Uterus (tissue), 4 donors: Measurements from ENCODE around the gene ATP5F1A. TPM values are rescaled to one million over a fixed set of nuclear protein-coding genes. Genes with fewer than 3 reads are reported as not detected.
"Not testable (repeated sequence)": the region's sequence is repeated elsewhere in the genome, so short reads cannot be mapped to it uniquely, and the experiment has no call there.

ENCODE experiments used
- DNase-seq, 2 donors: peaks; one replicate each; pipeline ENCODE4 v3.0.0-alpha.2; 2019 to 2020
- H3K27ac ChIP-seq, 2 donors: fragments of 200-600 bp; sonication (generic); 1 replicate in 1 of 2; 2 replicates in 1 of 2; pipeline ENCODE4 v1.5.1; 2016 to 2018
- H3K27me3 ChIP-seq, 2 donors: fragments of 200-600 bp; sonication (generic); one replicate each; pipeline ENCODE4 v1.5.1; 2018 to 2019; ENCODE audit warnings: control low read depth in 1 of 2
- H3K36me3 ChIP-seq, 2 donors: fragments of 200-600 bp; sonication (generic); one replicate each; pipeline ENCODE4 v1.5.1; 2019; ENCODE audit warnings: control low read depth in 1 of 2
- H3K4me1 ChIP-seq, 2 donors: fragments of 200-600 bp; sonication (generic); one replicate each; pipeline ENCODE4 v1.5.1; 2018 to 2019; ENCODE audit warnings: control low read depth in 1 of 2
- H3K4me3 ChIP-seq, 2 donors: fragments of 200-600 bp; sonication (generic); 1 replicate in 1 of 2; 2 replicates in 1 of 2; pipeline ENCODE4 v1.5.1; 2018 to 2019; ENCODE audit warnings: mild to moderate bottlenecking in 1 of 2
- H3K9me3 ChIP-seq, 2 donors: fragments of 200-600 bp; sonication (generic); one replicate each; pipeline ENCODE4 v1.5.1; 2019; ENCODE audit warnings: control low read depth in 1 of 2
- CTCF ChIP-seq, 4 experiments: fragments of 200-600 bp in 2 of 4; fragments of 450-650 bp in 2 of 4; sonication (generic) in 2 of 4; IDR thresholded peaks; one replicate each; pipeline ENCODE4 v1.5.1; 2016 to 2019; ENCODE audit warnings: antibody characterized with exemption in 4 of 4, mild to moderate bottlenecking in 2 of 4, moderate library complexity in 1 of 4
- POLR2A ChIP-seq, 2 donors: fragments of 450-650 bp; IDR thresholded peaks; one replicate each; pipeline ENCODE4 v1.6.1; 2016; ENCODE audit warnings: antibody characterized with exemption in 2 of 2, mild to moderate bottlenecking in 1 of 2, moderate library complexity in 1 of 2
- intact Hi-C: fragments of 100-400 bp; cut with DNase I; formaldehyde crosslinking; loops from one replicate; pipeline ENCODE4 v1.15.1; 2023; ENCODE audit warnings: low total_unique reads
- total RNA-seq, 4 donors: library from RNA; depleted of rRNA in 3 of 4; stranded (reverse); fragments of >200 nt in 3 of 4; gene quantifications; one replicate each; pipeline versions ENCODE4 v1.1.0 to v1.2.4, GENCODE V29; 2014 to 2023
- donor health status: DM: yes; HTN: yes; CAD: no.

ATP5F1A gene
- total RNA-seq, 4 donors from 2014 or later = 130 to 712 (median 221) TPM

GRCh38 chr18:46095532-46095931 is 2.6 kb downstream of the ATP5F1A start:
- Histone ChIP-seq H3K9me3 (no peaks in the 10 kb centered on the region), H3K4me3 (no peak overlapping the region), H3K4me1 (no peaks in the 10 kb centered on the region), H3K36me3 (no peaks in the 10 kb centered on the region), H3K27me3 (no peaks in the 10 kb centered on the region), H3K27ac (no peak overlapping the region)
- intact Hi-C loops = no loop called here
- DNase-seq = no peak
- TF ChIP-seq POLR2A (IDR thresholded peaks at IDR 0.05) = no peak
- TF ChIP-seq CTCF (IDR thresholded peaks at IDR 0.05) = no peak

DNA sequence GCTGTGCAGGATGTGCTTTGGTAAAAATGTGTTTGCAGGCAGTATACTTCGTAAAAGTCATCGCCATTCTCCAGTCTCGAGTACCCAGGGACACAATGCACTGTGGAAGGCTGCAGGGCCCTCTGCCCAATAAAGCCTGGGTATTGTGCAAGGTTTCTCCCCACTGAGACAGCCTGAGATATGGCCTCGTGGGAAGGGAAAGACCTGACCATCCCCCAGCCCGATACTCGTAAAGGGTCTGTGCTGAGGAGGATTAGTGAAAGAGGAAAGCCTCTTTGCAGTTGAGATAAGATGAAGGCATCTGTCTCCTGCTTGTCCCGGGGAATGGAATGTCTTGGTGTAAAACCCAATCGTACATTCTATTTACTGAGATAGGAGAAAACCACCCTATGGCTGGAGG is 9.6 kb downstream of the ATP5F1A start:
- H3K27ac ChIP-seq, DNase-seq, H3K27me3 ChIP-seq, H3K9me3 ChIP-seq, H3K4me1 ChIP-seq, H3K4me3 ChIP-seq, H3K36me3 ChIP-seq, intact Hi-C loops: not testable (repeated sequence)

DNA sequence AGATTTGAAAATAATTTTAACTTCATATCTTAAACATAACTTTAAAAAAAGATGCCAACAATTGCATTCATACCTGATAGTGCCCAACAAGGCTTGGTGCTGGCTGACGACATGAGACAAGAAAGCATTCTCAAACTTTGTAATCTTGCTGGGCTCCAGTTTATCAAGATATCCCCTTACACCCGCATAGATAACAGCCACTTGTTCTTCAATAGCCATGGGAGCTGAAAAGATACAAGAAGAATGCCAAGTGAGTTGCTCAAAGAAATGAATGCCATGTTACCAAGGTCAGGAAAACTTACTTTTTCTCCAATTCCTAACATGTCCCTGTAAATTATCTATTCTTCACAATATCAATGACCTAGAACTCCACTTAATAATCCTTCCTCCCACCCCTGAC is 13.7 kb downstream of the ATP5F1A start:
- intact Hi-C loops = no loop called here
- DNase-seq = no peak
- Histone ChIP-seq H3K36me3 (no peaks in the 10 kb centered on the region), H3K27me3 (no peaks in the 10 kb centered on the region), H3K4me3 (no peak overlapping the region), H3K4me1 (no peaks in the 10 kb centered on the region), H3K9me3 (no peaks in the 10 kb centered on the region), H3K27ac (no peak overlapping the region)
- TF ChIP-seq POLR2A (IDR thresholded peaks at IDR 0.05) = no peak

GRCh38 chr18:46080156-46080555 is 17.9 kb downstream of the ATP5F1A start:
- H3K27ac ChIP-seq = no peak overlapping the region
- TF ChIP-seq POLR2A (IDR thresholded peaks at IDR 0.05) (no peak), CTCF (IDR thresholded peaks at IDR 0.05) (no peak)
- no peaks in the 10 kb centered on the region for H3K4me1 ChIP-seq
- no peaks in the 10 kb centered on the region for H3K27me3 ChIP-seq
- H3K36me3 ChIP-seq = no peaks in the 10 kb centered on the region
- H3K9me3 ChIP-seq = no peaks in the 10 kb centered on the region
- intact Hi-C loops = no loop called here
- no peak overlapping the region for H3K4me3 ChIP-seq
- no peak for DNase-seq

DNA sequence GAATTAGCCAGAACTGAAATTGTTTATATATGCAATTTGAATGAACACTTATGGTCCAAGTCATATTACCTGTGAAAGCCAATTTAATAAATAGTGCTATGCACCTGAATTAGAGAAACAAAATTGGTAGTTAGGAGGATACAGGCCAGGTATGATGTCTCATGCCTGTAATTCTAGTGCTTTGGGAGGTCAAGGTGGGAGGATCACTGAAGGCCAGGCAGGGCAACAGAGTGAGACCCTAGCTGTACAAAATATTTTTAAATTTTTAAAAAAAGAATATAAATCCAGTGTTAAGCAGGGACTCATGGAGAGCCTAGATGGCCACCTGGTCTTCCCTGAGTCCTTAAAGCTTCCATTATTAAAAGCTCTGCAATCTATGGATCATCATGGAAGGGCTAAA is 18.8 kb downstream of the ATP5F1A start:
- intact Hi-C loops = loop anchor here (10.0 kb wide), 1 partner anchor 405 kb away; no protein-coding TSS in a partner anchor
- Histone ChIP-seq H3K36me3 (no peaks in the 10 kb centered on the region), H3K27me3 (no peaks in the 10 kb centered on the region), H3K4me1 (no peaks in the 10 kb centered on the region), H3K4me3 (no peak overlapping the region), H3K27ac (no peak overlapping the region), H3K9me3 (no peaks in the 10 kb centered on the region)
- TF ChIP-seq CTCF (IDR thresholded peaks at IDR 0.05) (no peak), POLR2A (IDR thresholded peaks at IDR 0.05) (no peak)
- no peak for DNase-seq

DNA sequence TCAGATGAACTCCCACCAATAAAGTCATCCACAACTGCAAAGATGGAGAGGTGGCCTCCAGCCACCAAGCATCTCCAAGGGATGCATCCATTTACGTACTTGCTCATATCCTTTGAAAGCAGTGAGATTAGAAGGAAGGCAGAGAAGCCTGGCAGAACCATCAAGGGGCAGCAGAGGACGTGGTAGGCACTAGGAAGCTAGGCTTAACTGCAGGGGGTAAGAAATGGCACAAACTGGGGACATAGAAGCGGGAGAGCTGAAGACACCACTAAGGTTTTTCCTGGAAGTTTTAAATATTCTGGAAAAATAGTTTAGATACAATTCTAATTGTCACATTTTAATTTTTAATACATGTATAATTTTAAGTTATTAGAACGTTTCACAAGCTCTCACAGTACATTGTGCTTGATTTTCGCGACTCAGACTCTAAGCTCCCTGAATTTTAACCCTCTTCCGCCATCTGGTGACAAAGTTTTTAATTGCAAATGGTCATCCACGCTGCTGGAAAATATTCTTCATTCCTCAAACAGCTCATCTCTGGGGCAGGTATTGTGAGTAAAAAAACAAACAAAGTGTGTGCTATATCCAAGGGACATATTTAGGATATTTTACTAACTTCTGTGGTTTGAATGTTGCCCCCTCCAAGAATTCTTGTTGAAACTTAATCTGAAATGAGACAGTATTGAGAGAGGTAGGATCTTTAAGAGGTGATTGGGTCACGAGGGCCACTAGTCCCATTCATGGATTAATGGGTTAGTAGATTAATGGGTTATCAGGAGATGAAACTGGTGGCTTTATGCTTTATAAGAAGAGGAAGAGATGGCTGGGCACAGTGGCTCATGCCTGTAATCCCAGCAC is 24.4 kb downstream of the ATP5F1A start:
- Histone ChIP-seq H3K27ac (no peak overlapping the region), H3K4me3 (no peak overlapping the region), H3K4me1 (peaks cover 6 to 10% of the 10 kb centered on the region in 2 donors), H3K27me3 (no peaks in the 10 kb centered on the region), H3K36me3 (no peaks in the 10 kb centered on the region), H3K9me3 (no peaks in the 10 kb centered on the region)
- TF ChIP-seq POLR2A (IDR thresholded peaks at IDR 0.05) (no peak), CTCF (IDR thresholded peaks at IDR 0.05) (peak; percentile 64 to 70 (median 66))
- intact Hi-C loops = loop anchor here (10.0 kb wide), 1 partner anchor 399 kb away; no protein-coding TSS in a partner anchor
- peak; percentile 26 to 44 for DNase-seq
